Stimulated activated CD4-positive, alpha-beta T cell treated with anti-CD3 and anti-CD28 coated beads, Interleukin-12 subunit alpha, Interleukin-12 subunit beta, amount 100 ng/mL, for 4 hours (primary cell): ENCODE data around the gene MED13L.
"Not testable (repeated sequence)": the region's sequence is repeated elsewhere in the genome, so short reads cannot be mapped to it uniquely, and the experiment has no call there.

Experiments
- DNase-seq: peaks from one replicate; pipeline ENCODE4 v3.0.0-alpha.2; 2020

Gene MED13L

GRCh38 chr12:116043659-116044535 lies 233.6 kb downstream of the MED13L start:
- no peak for DNase-seq

GRCh38 chr12:116040402-116040801 lies 237.1 kb downstream of the MED13L start:
- DNase-seq: no peak

DNA sequence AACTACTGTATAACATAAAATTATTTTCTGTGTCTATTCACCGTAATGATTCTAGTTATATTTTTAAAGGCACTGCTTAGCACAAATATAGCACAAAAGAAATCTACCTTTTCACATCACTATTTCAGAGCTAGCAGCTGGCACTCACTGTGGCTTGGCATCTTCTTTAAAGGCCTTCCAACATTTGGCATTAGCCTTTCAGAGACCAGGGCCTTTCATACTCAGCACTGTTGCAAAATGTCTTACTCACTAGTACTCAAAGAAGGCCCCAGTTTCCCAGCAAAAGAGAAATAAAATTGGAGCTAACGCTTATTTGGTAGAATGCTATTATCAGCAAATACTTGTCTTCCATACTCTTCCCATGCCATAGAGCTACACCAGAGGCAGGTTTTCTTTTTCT lies 238.4 kb downstream of the MED13L start:
- DNase-seq: no peak

GRCh38 chr12:116037941-116038837 lies 239.3 kb downstream of the MED13L start:
- no peak for DNase-seq

GRCh38 chr12:116033765-116034164 lies 243.7 kb downstream of the MED13L start:
- no peak for DNase-seq

DNA sequence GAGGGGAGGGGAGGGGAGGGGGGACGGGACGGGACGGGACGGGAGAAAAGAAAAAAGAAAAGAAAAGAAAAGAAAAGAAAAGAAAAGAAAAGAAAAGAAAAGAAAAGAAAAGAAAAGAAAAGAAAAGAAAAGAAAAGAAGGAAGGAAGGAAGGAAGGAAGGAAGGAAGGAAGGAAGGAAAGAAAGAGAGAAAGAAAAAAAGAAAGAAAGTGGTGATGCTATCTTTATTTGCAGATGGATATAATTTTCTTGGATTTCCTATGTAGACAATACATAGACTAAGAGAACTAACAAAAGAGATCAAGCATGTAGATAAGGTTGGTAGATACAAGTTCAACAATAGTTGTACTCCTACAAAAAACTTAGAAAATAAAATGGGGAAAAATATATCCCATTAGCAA lies 245.9 kb downstream of the MED13L start:
- not testable (repeated sequence) for DNase-seq

DNA sequence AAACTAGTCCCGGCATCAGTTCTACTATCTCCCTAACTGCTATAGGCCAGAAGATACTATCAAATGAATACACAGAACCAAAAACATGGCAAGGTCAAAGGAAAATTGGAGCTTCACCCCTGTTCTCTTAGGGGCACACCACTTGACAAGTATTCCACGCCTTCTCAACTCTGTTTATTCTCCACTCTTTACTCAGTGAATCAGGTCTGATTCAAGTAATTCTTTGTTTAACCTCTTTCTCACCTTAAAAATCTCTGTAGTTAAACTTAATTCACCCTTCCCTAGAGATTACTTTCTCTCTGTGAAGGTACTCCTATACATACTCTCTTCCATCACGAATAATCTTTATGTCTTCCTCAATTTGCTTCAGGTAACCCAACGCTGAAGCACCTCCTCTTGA lies 248.9 kb downstream of the MED13L start:
- DNase-seq: no peak

DNA sequence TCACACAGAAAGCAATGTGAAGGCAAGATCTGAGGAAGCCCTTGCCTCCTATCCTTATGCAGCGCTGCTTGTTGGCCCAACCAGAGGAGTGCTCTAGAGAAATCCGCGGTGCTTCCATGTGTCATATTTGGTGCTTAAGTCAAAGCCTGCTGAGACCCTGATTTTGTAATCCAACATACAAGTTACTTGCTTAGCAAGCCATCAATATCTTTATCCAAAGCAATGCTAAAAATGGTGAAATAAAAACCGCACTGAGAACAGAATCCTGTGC lies 250.0 kb downstream of the MED13L start:
- DNase-seq: no peak

GRCh38 chr12:116026768-116027550 lies 250.5 kb downstream of the MED13L start:
- DNase-seq: no peak

GRCh38 chr12:116026346-116026745 lies 251.1 kb downstream of the MED13L start:
- DNase-seq: no peak

DNA sequence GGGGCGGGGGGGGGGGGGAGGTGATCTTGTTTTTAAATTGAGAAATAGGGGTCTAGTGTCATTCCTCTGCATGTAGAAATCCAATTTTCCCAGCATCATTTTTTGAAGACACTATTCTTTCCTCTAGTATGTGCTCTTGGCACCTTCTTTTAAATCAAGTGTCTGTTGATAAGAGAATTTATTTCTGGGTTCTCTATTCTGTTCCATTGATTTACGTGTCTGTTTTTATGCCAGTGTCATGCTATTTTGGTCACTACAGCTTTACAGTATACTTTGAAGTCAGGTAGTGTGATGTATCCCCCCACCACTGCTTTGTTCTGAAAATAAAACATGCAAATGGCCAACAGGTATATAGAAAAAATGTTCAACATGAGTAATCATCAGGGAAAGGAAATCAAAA lies 252.7 kb downstream of the MED13L start:
- DNase-seq: no peak

DNA sequence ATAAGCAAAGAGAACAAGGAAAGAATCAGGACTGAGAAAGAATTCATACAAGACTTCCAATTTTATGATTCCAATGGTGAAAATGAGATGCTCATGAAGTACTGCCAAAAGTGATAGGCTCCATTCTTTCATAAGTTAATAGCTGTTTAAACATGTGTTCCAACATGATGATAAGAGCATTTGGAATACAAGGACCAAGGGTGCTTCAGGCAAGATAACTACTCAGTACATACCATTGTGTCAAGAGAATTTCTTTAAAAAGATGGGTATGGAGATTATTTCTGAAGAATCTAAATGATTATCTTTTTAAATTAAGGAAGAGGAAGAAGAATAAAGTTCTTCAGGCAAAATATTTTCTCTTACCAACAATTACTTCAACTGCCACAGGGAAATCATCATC lies 258.1 kb downstream of the MED13L start:
- no peak for DNase-seq

DNA sequence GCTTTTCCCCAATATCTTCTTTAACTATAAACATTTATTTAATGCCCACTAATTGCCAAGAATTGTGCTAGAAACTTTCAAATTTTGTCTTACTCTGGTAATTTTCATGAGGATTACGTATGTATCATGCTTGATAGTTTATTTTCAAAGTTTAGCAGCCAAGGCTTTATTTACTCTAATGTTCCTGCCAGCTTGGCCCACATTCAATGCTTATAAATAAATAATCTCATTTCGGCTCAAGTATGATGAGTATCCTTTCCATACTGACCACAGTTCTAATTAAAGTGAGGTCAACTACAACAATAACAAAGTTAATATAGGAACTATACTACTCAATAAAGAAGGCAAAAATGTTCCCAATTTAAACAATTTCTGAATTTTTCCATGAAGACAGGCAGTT lies 259.2 kb downstream of the MED13L start:
- DNase-seq: no peak

GRCh38 chr12:116015525-116015924 lies 262.0 kb downstream of the MED13L start:
- DNase-seq: no peak

DNA sequence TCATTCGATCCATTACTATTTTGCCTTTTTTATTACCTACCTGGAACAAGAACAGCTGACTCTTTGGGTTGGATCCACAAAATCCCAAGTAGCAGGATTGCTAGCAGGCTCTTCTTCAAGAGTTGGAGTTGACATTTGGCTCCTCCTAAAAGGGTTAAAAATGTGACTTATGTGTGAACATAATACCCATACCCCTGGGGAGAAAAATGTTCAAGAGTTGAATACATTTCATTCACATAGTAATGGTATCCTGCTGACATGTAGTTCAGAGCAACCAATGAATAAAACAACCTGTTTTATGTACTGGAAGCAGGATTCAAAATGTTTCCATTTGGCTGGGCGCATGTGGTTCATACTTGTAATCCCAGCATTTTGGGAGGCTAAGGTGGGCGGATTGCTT lies 264.7 kb downstream of the MED13L start:
- DNase-seq: no peak

DNA sequence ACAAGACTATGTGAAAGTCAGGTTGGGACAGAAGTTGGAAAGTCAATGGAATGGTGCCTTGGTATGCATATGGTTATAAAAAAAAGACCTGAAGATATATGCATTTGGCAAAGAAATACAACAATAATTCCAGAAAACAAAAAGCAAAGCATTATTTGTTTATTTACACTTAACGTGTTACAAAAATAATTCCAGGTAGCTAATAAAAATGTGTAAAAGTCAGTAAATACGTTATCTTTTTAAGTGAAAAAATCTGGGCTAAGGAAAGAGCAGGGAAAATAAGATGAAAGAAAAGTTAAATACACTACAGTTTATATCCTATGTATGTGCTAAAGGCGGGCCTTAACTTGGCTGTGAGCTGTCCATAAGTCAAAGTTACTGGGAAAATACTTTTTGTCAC lies 266.3 kb downstream of the MED13L start:
- no peak for DNase-seq

DNA sequence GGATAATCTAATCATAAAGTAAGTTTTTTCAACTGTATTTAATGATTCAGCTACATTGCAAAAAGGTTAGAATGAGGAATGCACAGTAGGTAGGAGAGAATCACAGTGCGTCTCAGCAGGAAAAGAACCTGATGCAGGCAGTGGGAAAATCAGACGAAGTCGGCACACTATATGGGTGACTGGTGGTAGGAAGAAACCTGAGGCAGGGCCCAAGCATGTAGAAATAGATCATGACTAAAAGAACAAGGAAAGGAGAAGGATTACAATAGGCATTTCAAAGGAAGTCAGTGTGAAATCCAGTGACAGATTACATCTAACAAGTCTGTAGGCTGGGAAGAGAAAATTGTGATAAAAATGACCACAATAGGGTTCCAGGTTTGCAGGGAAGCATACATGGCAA lies 267.0 kb downstream of the MED13L start:
- DNase-seq: no peak

- DNase-seq: no peak
Observed at GRCh38 chr12:116009805-116010204, 267.7 kb downstream of the MED13L start.

- no peak for DNase-seq
Observed at GRCh38 chr12:116006141-116006540, 271.4 kb downstream of the MED13L start.

DNA sequence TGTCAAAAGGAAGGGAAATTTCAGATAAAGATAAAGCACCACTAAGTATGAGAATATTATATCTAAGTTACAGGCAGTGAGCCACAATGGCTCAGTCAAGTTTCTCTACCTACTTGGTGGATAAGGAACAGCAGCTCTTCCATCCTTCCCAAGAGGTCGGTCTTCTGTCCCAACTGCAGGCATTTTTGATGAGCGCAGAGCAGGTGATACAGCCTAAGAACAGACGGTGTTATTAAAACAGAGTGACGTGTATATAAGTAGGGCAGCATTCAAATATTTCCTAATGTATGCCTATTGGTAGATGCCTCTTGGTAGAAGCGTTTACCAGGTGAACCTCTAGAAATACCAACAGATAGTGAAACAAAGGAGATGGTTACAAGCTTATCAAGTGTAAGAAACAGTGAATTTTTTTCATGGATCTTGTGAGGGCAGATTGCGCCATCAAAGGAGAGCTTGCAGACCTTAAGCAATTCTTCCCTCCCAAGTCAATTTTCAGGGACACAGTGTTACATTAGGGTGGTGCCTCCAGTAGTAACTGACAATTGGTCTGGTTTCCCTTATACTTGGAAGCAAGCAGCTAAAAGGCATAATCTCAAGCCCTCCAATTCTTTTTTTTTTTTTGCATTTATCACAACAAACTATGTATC lies 274.5 kb downstream of the MED13L start:
- no peak for DNase-seq

DNA sequence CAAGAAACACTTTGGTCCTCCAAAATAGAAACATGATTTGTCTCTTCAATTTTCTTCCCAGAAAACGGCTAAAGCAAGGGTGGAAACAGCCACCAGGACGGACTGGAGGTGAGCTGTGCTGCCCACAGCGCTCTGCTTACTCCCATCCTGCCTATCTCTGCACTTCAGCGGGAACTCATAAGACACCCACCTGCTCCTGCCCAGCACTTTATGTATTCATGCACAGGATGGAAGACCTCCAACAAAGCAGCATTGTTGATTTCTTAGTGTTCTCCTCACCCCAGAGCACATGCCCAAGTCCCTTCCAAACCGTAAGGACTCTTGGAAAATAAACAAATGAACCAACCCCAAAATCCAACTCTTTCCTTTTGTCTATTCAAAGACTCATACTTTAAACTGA lies 277.2 kb downstream of the MED13L start:
- no peak for DNase-seq

DNA sequence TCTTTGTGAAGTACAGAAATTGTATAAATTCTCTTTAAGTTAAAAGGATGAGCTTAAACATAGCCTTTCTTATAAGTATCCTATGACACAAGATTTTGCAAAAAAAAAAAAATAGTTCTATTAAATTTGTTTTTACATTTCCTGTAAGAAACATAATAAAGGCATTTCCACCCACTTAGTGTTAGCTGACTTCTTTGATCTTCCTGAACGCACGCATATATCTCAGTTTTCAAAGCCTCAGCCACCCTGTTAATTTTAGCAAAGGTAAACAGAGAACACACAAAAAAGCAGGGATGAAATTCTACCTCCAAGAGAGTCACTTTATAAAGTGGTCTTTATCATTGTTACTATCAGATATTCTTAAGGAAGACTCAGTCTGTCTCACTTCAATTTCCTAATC lies 277.9 kb downstream of the MED13L start:
- DNase-seq: no peak
